GM12878 (cell line): ENCODE measurements around the gene ADAMTSL3. TPM values are rescaled to one million over a fixed set of nuclear protein-coding genes. Genes with fewer than 3 reads are reported as not detected.

Experiments
- ATAC-seq: fragments of 200-7000 bp; cut with Tn5 transposase; 3 replicates; pipeline ENCODE4 v1.9.1; 2020; ENCODE audit warnings: mild to moderate bottlenecking, moderate library complexity
- BruUV-seq: library from RNA; stranded (reverse); fragments of 400-500 nt; replicated peaks from 2 replicates; lab custom pipeline; 2021; lab: Mats Ljungman, UMichigan
- CTCF ChIA-PET: fragments of 300-600 bp; sonication (Branson Sonifier 250); formaldehyde crosslinking; extraction: SDS; loops from one replicate; lab custom pipeline; 2021; ENCODE audit warnings: inconsistent platforms; lab: Yijun Ruan, JAX
- POLR2A ChIA-PET: fragments of 350-600 bp; formaldehyde crosslinking; extraction: SDS; loops from one replicate; lab custom pipeline; 2021; ENCODE audit warnings: inconsistent platforms; lab: Charles Lee
- RAD21 ChIA-PET: fragments of 300-600 bp; sonication (Branson Sonifier 250); formaldehyde crosslinking; loops from one replicate; lab custom pipeline; 2023; ENCODE audit warnings: antibody characterized with exemption; ENCODE audit not compliant: unreplicated experiment; lab: Charles Lee
- SMC1A ChIA-PET: fragments of 300-600 bp; sonication (Branson Sonifier 250); formaldehyde crosslinking; loops from one replicate; lab custom pipeline; 2023; ENCODE audit not compliant: unreplicated experiment, uncharacterized antibody; lab: Charles Lee
- DNase-seq: peaks from one replicate; pipeline ENCODE4 v3.0.0-alpha.2; 2011; ENCODE audit warnings: low read depth, low spot score
- FAIRE-seq: peaks from 3 replicates; lab custom pipeline; 2011; peaks lifted over from hg19 to GRCh38; lab: Jason Lieb, UNC
- H2AFZ ChIP-seq: 2 replicates; pipeline ENCODE4 v1.6.0; 2011; ENCODE audit warnings: low read depth, low read length, control low read depth; ENCODE audit not compliant: control insufficient read depth
- H3K27ac ChIP-seq: 2 replicates; pipeline ENCODE4 v1.5.1; 2011; ENCODE audit warnings: control low read depth; ENCODE audit not compliant: control insufficient read depth, insufficient read depth
- H3K27me3 ChIP-seq, 2 experiments: replicated peaks in 1 of 2; 2 replicates each; pipeline versions ENCODE4 v1.6.0 to v1.6.1; 2011; ENCODE audit warnings: low read length in 1 of 2; ENCODE audit not compliant: control insufficient read depth in 2 of 2, insufficient read depth in 2 of 2
- H3K36me3 ChIP-seq, 2 experiments: 2 replicates each; pipeline ENCODE4 v1.5.1; 2011; ENCODE audit warnings: low read length in 1 of 2; ENCODE audit not compliant: control insufficient read depth in 2 of 2, insufficient read depth in 2 of 2
- H3K4me1 ChIP-seq: 2 replicates; pipeline ENCODE4 v1.6.1; 2011; ENCODE audit warnings: mild to moderate bottlenecking, low read length, moderate library complexity, mixed read lengths; ENCODE audit not compliant: control insufficient read depth, insufficient read depth
- H3K4me2 ChIP-seq: 2 replicates; pipeline ENCODE4 v1.6.0; 2011; ENCODE audit warnings: control low read depth; ENCODE audit not compliant: control insufficient read depth, insufficient read depth
- H3K4me3 ChIP-seq: fragments of 200-600 bp; sonication (generic); 2 replicates; pipeline ENCODE4 v1.5.1; 2016
- H3K79me2 ChIP-seq: 2 replicates; pipeline ENCODE4 v1.6.0; 2011; ENCODE audit warnings: low read length; ENCODE audit not compliant: control insufficient read depth, insufficient read depth
- H3K9ac ChIP-seq: 2 replicates; pipeline ENCODE4 v1.8.0; 2011; ENCODE audit warnings: low read length, control low read depth, mixed read lengths; ENCODE audit not compliant: control insufficient read depth, insufficient read depth
- H3K9me3 ChIP-seq: replicated peaks from 3 replicates; pipeline ENCODE4 v1.5.1; 2011; ENCODE audit warnings: mild to moderate bottlenecking, low read length; ENCODE audit not compliant: control insufficient read depth, insufficient read depth
- H4K20me1 ChIP-seq: 2 replicates; pipeline ENCODE4 v1.6.0; 2011; ENCODE audit not compliant: control insufficient read depth, insufficient read depth
- GATAD2B ChIP-seq: fragments of 450-650 bp; conservative IDR thresholded peaks from 2 replicates; pipeline ENCODE4 v1.6.1; 2017; ENCODE audit warnings: low read depth, mild to moderate bottlenecking, moderate library complexity
- IKZF2 ChIP-seq, 2 experiments: fragments of 450-650 bp; IDR thresholded peaks; 2 replicates each; pipeline ENCODE4 v1.6.1; 2017; ENCODE audit warnings: mild to moderate bottlenecking in 2 of 2, moderate library complexity in 2 of 2
- MEF2A ChIP-seq: IDR thresholded peaks from 2 replicates; pipeline ENCODE4 v1.6.1; 2011; ENCODE audit warnings: low read depth, mild to moderate bottlenecking, low read length, moderate library complexity; ENCODE audit not compliant: insufficient read depth
- SIN3A ChIP-seq: IDR thresholded peaks from 2 replicates; pipeline ENCODE4 v1.6.1; 2012; ENCODE audit warnings: low read depth, low read length, improper control_type of control experiment
- SMAD1 ChIP-seq: fragments of 450-650 bp; IDR thresholded peaks from 2 replicates; pipeline ENCODE4 v1.6.1; 2018; ENCODE audit warnings: mild to moderate bottlenecking, low read depth; ENCODE audit not compliant: partially characterized antibody
- SRF ChIP-seq, 2 experiments: IDR thresholded peaks; 2 replicates each; pipeline ENCODE4 v1.6.1; 2011; ENCODE audit warnings: low read depth in 2 of 2, low read length in 2 of 2, mild to moderate bottlenecking in 1 of 2, moderate library complexity in 1 of 2
- WGBS: methylation state at CpG from one replicate; pipeline ENCODE4 v1.1.6; 2016; ENCODE audit warnings: low lambda C conversion rate; ENCODE audit not compliant: insufficient replicate concordance, insufficient coverage; ENCODE audit errors: missing lambda C conversion rate; 5-methylcytosine and 5-hydroxymethylcytosine counted together
- in situ Hi-C: fragments of 300-500 bp; cut with MboI; formaldehyde crosslinking; loops from 9 replicates; pipeline ENCODE4 v1.14.3; 2018; ENCODE audit warnings: mixed read lengths
- intact Hi-C: fragments of 100-400 bp; cut with micrococcal nuclease; formaldehyde crosslinking; loops from one replicate; pipeline ENCODE4 v1.14.2; 2022; ENCODE audit not compliant: unreplicated experiment
- polyA plus RNA-seq, 11 experiments: library from polyadenylated mRNA; depleted of rRNA in 4 of 11; unstranded in 6 of 11; stranded (reverse) in 5 of 11; fragments of >200 nt; fragmentation: Nextera tagmentation in 4 of 11; fragmentation: Illumina TruSeq in 1 of 11; extraction: Ambion mirVana in 4 of 11; extraction: Trizol in 1 of 11; gene quantifications; 1 replicate in 1 of 11; 2 replicates in 10 of 11; pipeline versions ENCODE4 v1.2.1 to v1.2.3, GENCODE V29; 2011 to 2016; ENCODE audit warnings: inconsistent platforms in 2 of 11, missing spikeins in 2 of 11, low read depth in 1 of 11
- total RNA-seq, 4 experiments: library from RNA; depleted of rRNA in 3 of 4; stranded (reverse); fragments of >200 nt in 3 of 4; fragmentation: Illumina TruSeq in 1 of 4; extraction: Trizol in 1 of 4; gene quantifications; 2 replicates each; pipeline versions ENCODE4 v1.2.1 to v1.2.3, GENCODE V29; 2013 to 2021
- TF ChIP-seq, protein P1 (sequence below): fragments of 450-650 bp; IDR thresholded peaks from 2 replicates; pipeline ENCODE4 v1.6.1; 2018; ENCODE audit warnings: mild to moderate bottlenecking, low read depth, moderate library complexity; ENCODE audit not compliant: partially characterized antibody

ADAMTSL3 gene
- total and polyA plus RNA-seq, 10 of the 15 experiments (the other 5 are each of a cell fraction or from before 2014, with no cell fraction given): 0.01 to 0.28 (median 0.13) TPM

DNA sequence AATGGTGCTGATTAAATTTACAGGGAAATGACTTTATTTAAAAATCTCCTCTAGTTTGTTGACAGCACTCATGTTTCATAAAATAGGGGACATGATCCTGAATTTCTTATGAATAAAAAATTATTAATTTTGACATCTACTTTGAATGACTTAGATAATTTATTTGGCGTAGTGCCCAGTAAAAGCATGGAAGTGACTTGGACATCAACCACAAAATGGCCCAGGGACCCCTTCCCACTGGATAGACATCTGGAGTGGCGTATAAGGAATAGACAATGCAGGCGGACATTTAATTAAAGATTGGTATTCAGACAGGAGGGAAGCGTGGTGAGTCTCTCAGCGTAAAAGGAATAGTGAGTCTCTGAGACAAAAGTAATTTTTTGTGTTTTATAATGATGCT is 79.8 kb downstream of the ADAMTSL3 start:
- no TSS peak for BruUV-seq
- Histone ChIP-seq H3K9me3 (no peaks in the 10 kb centered on the region), H3K79me2 (no peaks in the 10 kb centered on the region), H3K27ac (no peak overlapping the region), H3K9ac (no peak overlapping the region), H2AFZ (no peak overlapping the region), H3K4me2 (no peak overlapping the region), H3K4me3 (no peak overlapping the region), H3K36me3 (no peaks in the 10 kb centered on the region), H4K20me1 (no peaks in the 10 kb centered on the region), H3K27me3 (no peaks in the 10 kb centered on the region), H3K4me1 (no peaks in the 10 kb centered on the region)
- no peak for TF ChIP-seq SMAD1
- no peak for TF ChIP-seq SRF (IDR thresholded peaks at IDR 0.05; ENCODE audit: low read depth in 2 of 2, low read length in 2 of 2)
- TF ChIP-seq SIN3A: no peak
- TF ChIP-seq MEF2A: no peak
- TF ChIP-seq IKZF2 (IDR thresholded peaks at IDR 0.05): no peak
- TF ChIP-seq, protein P1, sequence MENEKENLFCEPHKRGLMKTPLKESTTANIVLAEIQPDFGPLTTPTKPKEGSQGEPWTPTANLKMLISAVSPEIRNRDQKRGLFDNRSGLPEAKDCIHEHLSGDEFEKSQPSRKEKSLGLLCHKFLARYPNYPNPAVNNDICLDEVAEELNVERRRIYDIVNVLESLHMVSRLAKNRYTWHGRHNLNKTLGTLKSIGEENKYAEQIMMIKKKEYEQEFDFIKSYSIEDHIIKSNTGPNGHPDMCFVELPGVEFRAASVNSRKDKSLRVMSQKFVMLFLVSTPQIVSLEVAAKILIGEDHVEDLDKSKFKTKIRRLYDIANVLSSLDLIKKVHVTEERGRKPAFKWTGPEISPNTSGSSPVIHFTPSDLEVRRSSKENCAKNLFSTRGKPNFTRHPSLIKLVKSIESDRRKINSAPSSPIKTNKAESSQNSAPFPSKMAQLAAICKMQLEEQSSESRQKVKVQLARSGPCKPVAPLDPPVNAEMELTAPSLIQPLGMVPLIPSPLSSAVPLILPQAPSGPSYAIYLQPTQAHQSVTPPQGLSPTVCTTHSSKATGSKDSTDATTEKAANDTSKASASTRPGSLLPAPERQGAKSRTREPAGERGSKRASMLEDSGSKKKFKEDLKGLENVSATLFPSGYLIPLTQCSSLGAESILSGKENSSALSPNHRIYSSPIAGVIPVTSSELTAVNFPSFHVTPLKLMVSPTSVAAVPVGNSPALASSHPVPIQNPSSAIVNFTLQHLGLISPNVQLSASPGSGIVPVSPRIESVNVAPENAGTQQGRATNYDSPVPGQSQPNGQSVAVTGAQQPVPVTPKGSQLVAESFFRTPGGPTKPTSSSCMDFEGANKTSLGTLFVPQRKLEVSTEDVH: no peak
- TF ChIP-seq GATAD2B: no peak
- 79% methylated on average over 5 of the region's 5 CpGs for WGBS
- no peak for DNase-seq
- no peak for ATAC-seq
- SMC1A ChIA-PET: interaction anchor here (1.0 to 4.3 kb wide), 3 partner anchors 9 to 302 kb away, joined by 3 to 18 read pairs (median 4); no protein-coding TSS in a partner anchor
- FAIRE-seq: no peak
- POLR2A ChIA-PET: no interaction called here
- in situ Hi-C loops (no loop called here), intact Hi-C loops (loop anchor here (2.0 to 10.0 kb wide), 3 partner anchors 261 to 301 kb away; no protein-coding TSS in a partner anchor)
- RAD21 ChIA-PET: interaction anchor here (1.6 to 2.1 kb wide), 2 partner anchors 260 kb away, joined by 5 to 10 read pairs; no protein-coding TSS in a partner anchor
- CTCF ChIA-PET: interaction anchor here (1.0 to 4.9 kb wide), 5 partner anchors 240 to 301 kb away, joined by 3 to 23 read pairs (median 5); no protein-coding TSS in a partner anchor
